Fibroblast of the aortic adventitia (primary cell): ENCODE results near the gene PTPRB. TPM values are rescaled to one million over a fixed set of nuclear protein-coding genes. Genes with fewer than 3 reads are reported as not detected.
A peak's percentile ranks its signal among the peaks of the same experiment; 100 is the strongest.

Experiments
- DNase-seq: peaks from one replicate; pipeline ENCODE4 v3.0.0-alpha.2; 2010; ENCODE audit warnings: low read depth
- H3K4me3 ChIP-seq: 2 replicates; pipeline ENCODE4 v1.5.1; 2011; ENCODE audit warnings: low read depth, mild to moderate bottlenecking, control low read depth, low read length, moderate library complexity
- total RNA-seq: library from RNA; depleted of rRNA; stranded (reverse); fragments of >200 nt; gene quantifications from 2 replicates; pipeline ENCODE4 v1.2.3, GENCODE V29; 2012; ENCODE audit warnings: low replicate concordance
- TF ChIP-seq, protein P1 (sequence below): IDR thresholded peaks from 2 replicates; pipeline ENCODE4 v1.5.1; 2011; ENCODE audit warnings: mild to moderate bottlenecking, low read length, control low read depth, inconsistent platforms; ENCODE audit not compliant: insufficient read depth

The PTPRB gene
- total RNA-seq, 1 donor = 3.6 TPM

DNA sequence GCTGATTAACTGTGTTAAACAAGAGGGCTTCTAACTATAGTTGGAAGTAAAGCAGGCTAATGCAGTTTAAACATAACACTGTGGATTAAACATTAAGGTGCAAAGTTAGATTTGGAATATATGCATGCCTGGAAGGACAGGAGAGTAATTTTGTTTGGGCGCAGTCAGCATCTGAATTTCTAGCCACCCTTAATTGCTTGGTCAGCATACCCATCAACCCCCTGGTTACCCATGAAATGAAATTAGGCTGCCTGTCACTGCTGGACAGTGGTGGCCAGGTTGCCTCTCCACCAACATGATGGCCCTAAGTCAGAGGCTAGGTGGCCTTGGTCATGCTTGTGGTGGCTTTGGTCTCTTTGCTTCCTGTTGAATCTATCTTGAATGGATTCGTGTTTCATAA lies 30.0 kb upstream of the PTPRB start:
- TF ChIP-seq, protein P1, sequence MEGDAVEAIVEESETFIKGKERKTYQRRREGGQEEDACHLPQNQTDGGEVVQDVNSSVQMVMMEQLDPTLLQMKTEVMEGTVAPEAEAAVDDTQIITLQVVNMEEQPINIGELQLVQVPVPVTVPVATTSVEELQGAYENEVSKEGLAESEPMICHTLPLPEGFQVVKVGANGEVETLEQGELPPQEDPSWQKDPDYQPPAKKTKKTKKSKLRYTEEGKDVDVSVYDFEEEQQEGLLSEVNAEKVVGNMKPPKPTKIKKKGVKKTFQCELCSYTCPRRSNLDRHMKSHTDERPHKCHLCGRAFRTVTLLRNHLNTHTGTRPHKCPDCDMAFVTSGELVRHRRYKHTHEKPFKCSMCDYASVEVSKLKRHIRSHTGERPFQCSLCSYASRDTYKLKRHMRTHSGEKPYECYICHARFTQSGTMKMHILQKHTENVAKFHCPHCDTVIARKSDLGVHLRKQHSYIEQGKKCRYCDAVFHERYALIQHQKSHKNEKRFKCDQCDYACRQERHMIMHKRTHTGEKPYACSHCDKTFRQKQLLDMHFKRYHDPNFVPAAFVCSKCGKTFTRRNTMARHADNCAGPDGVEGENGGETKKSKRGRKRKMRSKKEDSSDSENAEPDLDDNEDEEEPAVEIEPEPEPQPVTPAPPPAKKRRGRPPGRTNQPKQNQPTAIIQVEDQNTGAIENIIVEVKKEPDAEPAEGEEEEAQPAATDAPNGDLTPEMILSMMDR = no peak
- DNase-seq = no peak
- H3K4me3 ChIP-seq = no peak overlapping the region

DNA sequence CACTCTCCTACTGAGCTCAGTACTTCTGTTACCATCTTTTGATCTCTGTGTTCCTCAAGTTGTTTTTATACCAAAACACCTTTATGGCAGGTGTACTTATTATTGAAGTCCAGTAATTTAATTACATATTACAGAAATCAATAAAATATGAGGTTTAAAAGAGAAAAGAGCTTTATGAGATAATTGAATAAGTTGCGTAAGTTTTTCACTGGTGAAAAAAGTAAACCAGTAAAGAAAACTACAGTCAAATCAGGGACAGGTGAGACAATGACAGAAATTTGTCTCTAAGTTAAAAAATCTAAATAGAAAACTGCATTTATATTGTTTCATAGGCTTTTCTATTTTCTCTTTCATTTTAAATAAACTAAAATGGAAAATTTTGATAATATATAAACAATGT lies 29.1 kb upstream of the PTPRB start:
- TF ChIP-seq, protein P1 = no peak
- no peak overlapping the region for H3K4me3 ChIP-seq
- DNase-seq = no peak

DNA sequence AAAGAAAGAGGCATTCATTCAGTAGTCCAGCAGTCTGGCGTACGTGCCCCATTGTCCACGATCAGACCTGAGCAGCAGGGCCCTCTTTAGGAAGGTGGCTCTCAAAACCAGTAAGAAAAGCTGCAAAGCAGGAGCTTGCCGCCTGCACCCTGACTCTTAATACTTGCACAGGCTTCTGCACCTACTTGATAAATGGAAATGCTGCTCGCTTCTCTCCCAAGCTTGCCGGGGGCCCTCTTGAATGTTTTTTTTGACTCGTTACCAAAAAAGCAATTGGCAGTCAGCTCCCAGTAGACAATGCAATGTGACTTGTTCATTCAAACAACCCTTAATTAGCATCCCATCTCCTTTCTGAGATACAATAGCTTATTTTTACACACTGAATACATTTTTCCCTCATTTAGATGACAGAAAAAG lies 27.2 kb upstream of the PTPRB start:
- TF ChIP-seq, protein P1 = no peak
- H3K4me3 ChIP-seq = no peak overlapping the region
- peak; percentile 43 for DNase-seq

DNA sequence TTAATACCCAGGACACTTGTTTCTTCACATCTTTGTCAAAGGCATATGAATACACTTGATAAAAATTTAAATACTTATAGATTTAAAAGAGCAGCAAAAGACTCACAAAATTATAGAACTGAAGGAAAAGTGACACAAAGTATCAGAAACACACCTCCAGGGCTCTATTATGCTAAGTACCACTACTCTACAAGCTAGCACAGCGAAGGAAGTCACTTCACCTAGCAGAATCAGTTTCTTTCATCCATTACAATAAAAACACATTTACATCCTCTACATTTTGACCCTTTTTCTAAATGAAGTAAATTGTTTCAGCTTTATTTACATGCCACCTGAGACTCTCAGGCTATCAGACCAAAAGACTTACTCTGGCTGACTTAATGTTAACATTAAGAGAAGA lies 26.6 kb upstream of the PTPRB start:
- TF ChIP-seq, protein P1 = no peak
- H3K4me3 ChIP-seq = no peak overlapping the region
- DNase-seq = no peak

DNA sequence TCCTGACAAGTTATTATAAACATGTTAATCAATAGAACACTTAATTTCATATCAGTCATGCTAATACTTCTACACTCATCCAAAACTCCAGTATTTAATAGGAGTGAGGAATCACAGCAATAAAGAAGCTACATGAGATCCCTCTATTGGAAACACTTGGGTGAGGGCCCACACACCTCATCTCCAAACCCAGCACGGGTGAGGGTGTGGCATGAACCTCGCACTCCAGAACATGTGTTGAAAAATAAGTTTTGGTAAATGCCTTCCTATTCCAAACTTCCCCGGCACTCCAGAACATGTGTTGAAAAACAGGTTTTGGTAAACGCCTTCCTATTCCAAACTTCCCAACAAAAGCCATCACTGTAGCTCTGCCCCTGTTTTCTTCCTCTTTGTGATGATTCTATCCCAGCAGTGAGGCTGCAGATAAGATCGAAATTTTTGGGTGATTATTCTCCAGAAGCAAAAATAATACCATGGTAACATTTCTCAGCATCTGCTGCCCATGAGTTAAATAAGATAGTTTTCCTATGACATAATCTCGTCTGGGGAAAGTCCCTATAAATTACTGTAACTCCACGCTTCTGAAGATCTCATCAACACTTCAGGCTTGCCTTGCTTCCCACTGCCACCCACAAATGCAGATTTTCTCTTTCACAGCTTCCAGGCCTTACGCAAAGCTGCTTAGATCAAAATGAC lies 24.4 kb upstream of the PTPRB start:
- no peak overlapping the region for H3K4me3 ChIP-seq
- peak; percentile 84 for DNase-seq
- TF ChIP-seq, protein P1 = no peak

DNA sequence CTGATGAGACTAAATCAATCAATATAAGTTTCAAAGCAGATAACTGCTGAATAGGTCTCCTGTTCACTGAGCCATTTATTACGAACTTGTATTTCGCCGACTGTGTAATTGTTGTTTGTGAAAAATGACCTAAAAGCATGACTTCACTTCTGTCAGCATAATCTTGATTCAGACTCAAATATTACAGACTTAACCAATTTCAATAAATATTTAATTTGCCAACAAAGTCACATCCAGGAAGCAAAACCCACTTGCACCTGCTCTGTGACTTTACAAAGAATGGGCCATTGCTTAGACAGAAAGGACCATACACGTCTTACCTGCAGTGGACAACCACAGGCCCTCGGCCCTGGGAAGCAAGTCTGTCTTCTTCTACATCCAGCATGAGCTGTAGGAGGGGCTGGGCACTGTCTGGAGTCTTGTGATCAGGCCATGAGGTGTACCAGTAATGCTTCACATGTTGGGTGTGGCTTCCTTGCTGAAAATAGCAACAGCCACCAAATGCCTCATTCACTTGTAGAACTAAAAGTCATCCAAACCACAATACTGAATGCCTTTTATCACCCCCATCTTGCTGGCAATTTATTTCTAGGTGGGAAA lies 23.5 kb upstream of the PTPRB start:
- TF ChIP-seq, protein P1 = no peak
- no peak overlapping the region for H3K4me3 ChIP-seq
- peak; percentile 91 for DNase-seq
